ENCODE data around the gene SMIM45.

The SMIM45 gene

DNA sequence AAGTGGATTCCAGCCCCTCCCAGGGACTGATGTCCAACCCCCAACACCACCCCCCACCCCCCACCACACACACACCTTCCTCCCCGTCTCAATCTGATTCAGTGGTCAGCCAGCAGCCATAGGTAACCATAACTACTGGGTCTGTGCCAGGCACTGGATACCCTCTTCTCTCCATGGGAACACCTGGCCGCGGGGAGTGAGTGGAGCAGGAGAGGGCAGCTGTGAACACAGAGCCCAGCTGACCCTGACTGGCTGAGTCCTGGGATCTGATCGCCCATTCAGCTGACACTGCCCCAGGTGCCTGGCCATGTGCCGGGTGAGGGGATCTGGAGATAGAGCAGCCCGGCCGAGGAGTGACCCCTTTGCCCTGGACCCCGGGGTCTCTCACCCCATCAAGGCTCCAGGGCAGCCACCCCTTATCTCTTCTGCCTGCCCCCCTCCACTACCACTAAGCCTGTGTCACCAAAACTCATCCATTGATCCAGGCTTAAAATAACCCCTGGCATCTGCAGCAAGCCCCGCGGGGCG, 34.5 kb upstream of the SMIM45 start:
- 100% methylated on average over 3 of the region's 11 CpGs; no CpG with 5 or more reads in 1 of the 2 experiments for WGBS, 2 experiments (ENCODE audit: extremely low coverage in 2 of 2, insufficient read length in 1 of 2)
- H2BK20ac ChIP-seq (ENCODE audit: low read depth, low read length), result no peak overlapping the region
- no peak overlapping the region for H3K4me3 ChIP-seq (ENCODE audit: insufficient read depth, low read depth, low read length)
- H3K4me1 ChIP-seq (ENCODE audit: control insufficient read depth, insufficient read depth, low read length), result no peaks in the 10 kb centered on the region; the same call in 1 of the 2 replicates
- H3K4me2 ChIP-seq (ENCODE audit: low read depth, low read length), result no peak overlapping the region
- intact Hi-C loops (cut with micrococcal nuclease) (no loop called here), in situ Hi-C loops (cut with MboI; ENCODE audit: low sequenced_read_pairs) (no loop called here), dilution Hi-C loops (cut with HindIII; ENCODE audit: low sequenced_read_pairs, unreplicated experiment) (no loop called here)
- ChIA-PET CTCF (interaction anchor here (0.6 to 1.1 kb wide), 3 partner anchors 8 to 265 kb away, joined by 3 to 6 read pairs (median 3); no protein-coding TSS in a partner anchor), POLR2A (ENCODE audit: unreplicated experiment) (no interaction called here)
- no peaks in the 10 kb centered on the region for H3K36me3 ChIP-seq (ENCODE audit: control insufficient read depth, insufficient read depth, low read length)
- H4K8ac ChIP-seq (ENCODE audit: low read depth in 2 of 2, low read length in 2 of 2), result no peak overlapping the region
- H2BK15ac ChIP-seq (ENCODE audit: low read depth, low read length), result no peak overlapping the region
- H2BK120ac ChIP-seq (ENCODE audit: low read depth, low read length), result no peak overlapping the region
- H3K9ac ChIP-seq (ENCODE audit: low read depth, low read length), result no peak overlapping the region
- peaks cover 1% of the 10 kb centered on the region; the same call in 1 of the 2 replicates for H4K20me1 ChIP-seq (ENCODE audit: insufficient read depth, low read length)
- no peak for DNase-seq
- H3K27me3 ChIP-seq (ENCODE audit: control insufficient read depth, insufficient read depth, low read length), result peaks cover 51% of the 10 kb centered on the region
- no TSS peak for BruUV-seq (replicated peaks)
- no peak overlapping the region for H2AFZ ChIP-seq (replicated peaks; ENCODE audit: low read length, poor library complexity)
- TF ChIP-seq RFX5 (IDR thresholded peaks at IDR 0.05; ENCODE audit: low read depth, low read length) (no peak), MAFK (IDR thresholded peaks at IDR 0.05; ENCODE audit: low read depth, low read length) (no peak), FOS (IDR thresholded peaks at IDR 0.05; ENCODE audit: low read depth, low read length) (no peak), POLR2A (IDR thresholded peaks at IDR 0.05; ENCODE audit: low read depth, low read length) (no peak), RAD21 (IDR thresholded peaks at IDR 0.05; ENCODE audit: low read length) (no peak), CHD1 (IDR thresholded peaks at IDR 0.05; ENCODE audit: low read depth, low read length) (no peak), RCOR1 (IDR thresholded peaks at IDR 0.05; ENCODE audit: insufficient replicate concordance, low read length) (no peak), MXI1 (IDR thresholded peaks at IDR 0.05; ENCODE audit: borderline replicate concordance, low read depth, low read length) (no peak), SMC3 (IDR thresholded peaks at IDR 0.05; ENCODE audit: low read depth, low read length) (no peak), MAZ (IDR thresholded peaks at IDR 0.05; ENCODE audit: borderline replicate concordance, low read depth, low read length) (no peak), CEBPB (IDR thresholded peaks at IDR 0.05; ENCODE audit: low read depth, low read length) (no peak), BHLHE40 (IDR thresholded peaks at IDR 0.05; ENCODE audit: low read depth, low read length) (no peak), NFE2L2 (IDR thresholded peaks at IDR 0.05; ENCODE audit: low read depth, low read length) (no peak)
- TF ChIP-seq, protein P1, sequence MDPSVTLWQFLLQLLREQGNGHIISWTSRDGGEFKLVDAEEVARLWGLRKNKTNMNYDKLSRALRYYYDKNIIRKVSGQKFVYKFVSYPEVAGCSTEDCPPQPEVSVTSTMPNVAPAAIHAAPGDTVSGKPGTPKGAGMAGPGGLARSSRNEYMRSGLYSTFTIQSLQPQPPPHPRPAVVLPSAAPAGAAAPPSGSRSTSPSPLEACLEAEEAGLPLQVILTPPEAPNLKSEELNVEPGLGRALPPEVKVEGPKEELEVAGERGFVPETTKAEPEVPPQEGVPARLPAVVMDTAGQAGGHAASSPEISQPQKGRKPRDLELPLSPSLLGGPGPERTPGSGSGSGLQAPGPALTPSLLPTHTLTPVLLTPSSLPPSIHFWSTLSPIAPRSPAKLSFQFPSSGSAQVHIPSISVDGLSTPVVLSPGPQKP (IDR thresholded peaks at IDR 0.05; ENCODE audit: borderline replicate concordance, low read depth, low read length), result no peak
- TF ChIP-seq, protein P2, sequence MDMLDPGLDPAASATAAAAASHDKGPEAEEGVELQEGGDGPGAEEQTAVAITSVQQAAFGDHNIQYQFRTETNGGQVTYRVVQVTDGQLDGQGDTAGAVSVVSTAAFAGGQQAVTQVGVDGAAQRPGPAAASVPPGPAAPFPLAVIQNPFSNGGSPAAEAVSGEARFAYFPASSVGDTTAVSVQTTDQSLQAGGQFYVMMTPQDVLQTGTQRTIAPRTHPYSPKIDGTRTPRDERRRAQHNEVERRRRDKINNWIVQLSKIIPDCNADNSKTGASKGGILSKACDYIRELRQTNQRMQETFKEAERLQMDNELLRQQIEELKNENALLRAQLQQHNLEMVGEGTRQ (IDR thresholded peaks at IDR 0.05; ENCODE audit: low read depth, low read length), result no peak
- TF ChIP-seq, protein P3, sequence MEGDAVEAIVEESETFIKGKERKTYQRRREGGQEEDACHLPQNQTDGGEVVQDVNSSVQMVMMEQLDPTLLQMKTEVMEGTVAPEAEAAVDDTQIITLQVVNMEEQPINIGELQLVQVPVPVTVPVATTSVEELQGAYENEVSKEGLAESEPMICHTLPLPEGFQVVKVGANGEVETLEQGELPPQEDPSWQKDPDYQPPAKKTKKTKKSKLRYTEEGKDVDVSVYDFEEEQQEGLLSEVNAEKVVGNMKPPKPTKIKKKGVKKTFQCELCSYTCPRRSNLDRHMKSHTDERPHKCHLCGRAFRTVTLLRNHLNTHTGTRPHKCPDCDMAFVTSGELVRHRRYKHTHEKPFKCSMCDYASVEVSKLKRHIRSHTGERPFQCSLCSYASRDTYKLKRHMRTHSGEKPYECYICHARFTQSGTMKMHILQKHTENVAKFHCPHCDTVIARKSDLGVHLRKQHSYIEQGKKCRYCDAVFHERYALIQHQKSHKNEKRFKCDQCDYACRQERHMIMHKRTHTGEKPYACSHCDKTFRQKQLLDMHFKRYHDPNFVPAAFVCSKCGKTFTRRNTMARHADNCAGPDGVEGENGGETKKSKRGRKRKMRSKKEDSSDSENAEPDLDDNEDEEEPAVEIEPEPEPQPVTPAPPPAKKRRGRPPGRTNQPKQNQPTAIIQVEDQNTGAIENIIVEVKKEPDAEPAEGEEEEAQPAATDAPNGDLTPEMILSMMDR (conservative IDR thresholded peaks at IDR 0.05; ENCODE audit: low read depth, low read length), result no peak
- no peaks in the 10 kb centered on the region for H3K9me3 ChIP-seq (ENCODE audit: control insufficient read depth, insufficient read depth, low read length)
- H4K91ac ChIP-seq (ENCODE audit: insufficient read depth, low read depth, low read length), result no peak overlapping the region
- no peak overlapping the region for H3K18ac ChIP-seq (ENCODE audit: low read depth, low read length)
- H3K9me1 ChIP-seq (ENCODE audit: insufficient read depth, low read length), result no peaks in the 10 kb centered on the region; the same call in 1 of the 2 replicates
- no peak for ATAC-seq (ENCODE audit: low read depth)
- no peak overlapping the region for H3K23ac ChIP-seq (ENCODE audit: low read depth, low read length)
- H4K5ac ChIP-seq (ENCODE audit: low read depth, low read length), result no peak overlapping the region
- no peak overlapping the region for H2AK9ac ChIP-seq (replicated peaks; ENCODE audit: low read depth, low read length, poor library complexity)
- H3K79me1 ChIP-seq (ENCODE audit: low read depth in 1 of 2, low read length in 2 of 2), result no peaks in the 10 kb centered on the region
- H2BK5ac ChIP-seq (ENCODE audit: low read depth, low read length, poor library complexity, severe bottlenecking), result no peak overlapping the region
- no peak overlapping the region for H3K14ac ChIP-seq (replicated peaks; ENCODE audit: low read depth, low read length)
- no peak overlapping the region for H2AK5ac ChIP-seq (ENCODE audit: low read depth, low read length)
- H3K27ac ChIP-seq (ENCODE audit: insufficient read depth, low read length), result no peak overlapping the region
- no peak overlapping the region for H3K4ac ChIP-seq (ENCODE audit: low read depth, low read length)
- H3K56ac ChIP-seq (ENCODE audit: extremely low read depth, insufficient read depth, low read length), result no peak overlapping the region

Data from IMR-90 (cell line).